WERI-Rb-1 (cell line): ENCODE results near the gene RTN4R.

Experiments
- DNase-seq: peaks from one replicate; pipeline ENCODE4 v3.0.0-alpha.2; 2020
- H3K27ac ChIP-seq: fragments of 250-450 bp; sonication (Bioruptor Pico); 2 replicates; pipeline ENCODE4 v1.5.1; 2020; ENCODE audit warnings: mild to moderate bottlenecking, moderate library complexity
- H3K27me3 ChIP-seq: fragments of 250-450 bp; sonication (Bioruptor Pico); 2 replicates; pipeline ENCODE4 v1.5.1; 2021; ENCODE audit warnings: mild to moderate bottlenecking, low read depth, moderate library complexity; ENCODE audit not compliant: insufficient read depth, severe bottlenecking
- H3K36me3 ChIP-seq: fragments of 250-450 bp; sonication (Bioruptor Pico); 2 replicates; pipeline ENCODE4 v1.5.1; 2020; ENCODE audit warnings: mild to moderate bottlenecking, moderate library complexity
- H3K4me3 ChIP-seq: 2 replicates; pipeline ENCODE4 v1.5.1; 2011; ENCODE audit warnings: low read depth, mild to moderate bottlenecking, control low read depth, low read length
- H3K9me3 ChIP-seq: fragments of 250-450 bp; sonication (Bioruptor Pico); 2 replicates; pipeline ENCODE4 v1.5.1; 2021; ENCODE audit warnings: mild to moderate bottlenecking, moderate library complexity; ENCODE audit not compliant: severe bottlenecking
- CTCF ChIP-seq: IDR thresholded peaks from 2 replicates; pipeline ENCODE4 v1.5.1; 2011; ENCODE audit warnings: low read depth, mild to moderate bottlenecking, control low read depth, inconsistent platforms, low read length

Gene RTN4R

GRCh38 chr22:20249797-20250354 is 18.2 kb downstream of the RTN4R start:
- no peak overlapping the region for H3K27ac ChIP-seq
- DNase-seq, result peak; percentile 37
- TF ChIP-seq CTCF, result no peak
- no peaks in the 10 kb centered on the region for H3K27me3 ChIP-seq
- H3K9me3 ChIP-seq, result no peaks in the 10 kb centered on the region
- 0 out of 2 replicates have a peak, but pooled peaks cover 3% of the 10 kb centered on the region for H3K36me3 ChIP-seq
- no peak overlapping the region for H3K4me3 ChIP-seq

GRCh38 chr22:20248461-20248978 is 19.6 kb downstream of the RTN4R start:
- Histone ChIP-seq H3K9me3 (no peaks in the 10 kb centered on the region), H3K36me3 (0 out of 2 replicates have a peak, but pooled peaks cover 3% of the 10 kb centered on the region), H3K4me3 (no peak overlapping the region), H3K27ac (no peak overlapping the region), H3K27me3 (no peaks in the 10 kb centered on the region)
- DNase-seq, result no peak
- TF ChIP-seq CTCF, result no peak

- H3K27ac ChIP-seq, result no peak overlapping the region
- H3K27me3 ChIP-seq, result no peaks in the 10 kb centered on the region
- peaks cover 5% of the 10 kb centered on the region; the same call in 1 of the 2 replicates for H3K36me3 ChIP-seq
- H3K4me3 ChIP-seq, result no peak overlapping the region
- TF ChIP-seq CTCF, result no peak
- DNase-seq, result no peak
- no peaks in the 10 kb centered on the region for H3K9me3 ChIP-seq
Measured at GRCh38 chr22:20247608-20248171, 20.4 kb downstream of the RTN4R start.

- DNase-seq, result peak; percentile 72
- H3K4me3 ChIP-seq, result no peak overlapping the region
- peaks cover 12% of the 10 kb centered on the region for H3K36me3 ChIP-seq
- H3K9me3 ChIP-seq, result no peaks in the 10 kb centered on the region
- no peaks in the 10 kb centered on the region for H3K27me3 ChIP-seq
- peak overlapping the region; percentile 39; the same call in 1 of the 2 replicates for H3K27ac ChIP-seq
- peak; percentile 38 for TF ChIP-seq CTCF
Measured at GRCh38 chr22:20247010-20247505, 21.1 kb downstream of the RTN4R start.

- DNase-seq, result no peak
- no peak for TF ChIP-seq CTCF
- H3K36me3 ChIP-seq, result peaks cover 17% of the 10 kb centered on the region
Measured at GRCh38 chr22:20246368-20247009, 21.6 kb downstream of the RTN4R start.

More at GRCh38 chr22:20246368-20247009, 21.6 kb downstream of the RTN4R start:
- H3K27ac ChIP-seq, result peak overlapping the region; percentile 39; the same call in 1 of the 2 replicates
- no peak overlapping the region for H3K4me3 ChIP-seq
- no peaks in the 10 kb centered on the region for H3K9me3 ChIP-seq
- H3K27me3 ChIP-seq, result no peaks in the 10 kb centered on the region
